Stimulated activated CD8-positive, alpha-beta memory T cell treated with anti-CD3 and anti-CD28 coated beads, Interleukin-12 subunit alpha, Interleukin-12 subunit beta, amount 100 ng/mL, for 24 hours (primary cell): Measurements from ENCODE around the gene FAM174B.

Experiments used
- DNase-seq: peaks from one replicate; pipeline ENCODE4 v3.0.0-alpha.2; 2020; ENCODE audit errors: extremely low read depth

Gene FAM174B

GRCh38 chr15:92664178-92664900 is 8.8 kb upstream of the FAM174B start:
- DNase-seq: no peak

DNA sequence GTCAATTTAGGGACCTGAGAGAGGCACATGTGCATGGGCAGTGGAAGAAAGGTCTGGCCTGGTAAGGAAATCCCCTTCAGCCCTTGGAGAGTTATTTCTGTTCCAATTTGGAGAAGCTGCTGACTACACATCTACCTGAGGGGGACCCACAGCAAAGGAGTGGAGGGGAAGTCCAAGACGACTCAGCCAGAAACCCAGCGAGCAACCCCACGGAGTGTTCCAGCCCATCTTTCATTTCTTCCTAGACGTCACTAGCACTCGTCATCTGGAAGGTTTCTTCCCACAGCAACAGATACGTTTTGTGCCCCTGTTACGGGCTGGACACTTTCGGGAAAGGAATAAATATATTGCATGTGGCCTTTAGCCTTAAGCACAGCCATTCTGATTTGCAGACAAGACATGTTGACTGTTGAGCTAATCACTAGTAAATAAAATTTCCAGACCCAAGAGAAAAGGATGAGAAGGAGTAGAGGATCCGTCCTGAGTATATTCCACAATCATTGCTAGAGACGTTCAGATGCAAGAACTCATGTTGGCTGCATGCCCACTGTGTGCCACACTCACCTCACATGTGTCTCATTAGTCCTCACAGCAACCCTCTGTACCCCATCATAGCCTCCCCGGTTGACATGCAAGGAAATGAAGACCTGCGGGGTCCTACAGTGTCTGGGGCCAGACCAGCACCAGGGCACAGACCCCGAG is 7.8 kb upstream of the FAM174B start:
- DNase-seq: no peak

- DNase-seq: no peak
These were observed 7.2 kb upstream of the FAM174B start for GRCh38 chr15:92662762-92663161.

DNA sequence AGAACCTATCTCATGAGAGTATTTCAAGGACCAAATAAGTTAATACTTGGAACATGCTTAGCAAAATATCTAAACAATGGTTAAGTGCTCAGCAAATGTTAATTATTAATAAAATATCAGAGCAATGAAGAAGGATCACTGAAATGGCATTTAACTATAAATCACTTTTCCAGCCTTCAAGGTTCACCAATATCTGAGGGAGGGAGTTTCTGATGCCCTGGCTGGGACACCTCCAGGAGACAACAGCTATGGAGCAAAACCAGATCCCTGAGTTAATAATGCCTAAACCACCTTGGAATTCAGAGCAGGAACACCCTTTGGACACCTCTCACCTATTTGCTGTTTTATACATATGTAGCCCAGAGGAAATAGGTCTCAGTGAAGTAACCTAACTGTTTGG is 6.4 kb upstream of the FAM174B start:
- no peak for DNase-seq

DNA sequence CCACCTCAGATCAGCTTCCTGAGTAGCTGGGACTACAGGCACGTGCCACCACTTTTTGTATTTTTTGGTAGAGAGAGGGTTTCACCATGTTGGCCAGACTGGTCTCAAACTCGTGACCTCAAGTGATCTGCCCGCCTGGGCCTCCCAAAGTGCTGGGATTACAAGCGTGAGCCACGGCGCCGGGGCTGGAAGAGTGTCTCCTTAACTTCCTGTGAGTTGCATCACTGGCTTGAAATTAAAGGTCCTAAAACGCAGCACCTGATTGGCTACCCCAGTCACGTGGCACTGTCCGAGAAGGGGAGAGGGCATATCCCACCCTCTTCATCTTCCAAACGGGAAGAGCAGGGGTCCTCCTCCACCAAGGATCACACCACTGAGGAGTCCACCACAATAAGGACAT is 5.5 kb upstream of the FAM174B start:
- DNase-seq: no peak

- DNase-seq: no peak
These were observed 1.9 kb upstream of the FAM174B start for GRCh38 chr15:92657486-92657885.

- no peak for DNase-seq
These were observed 514 bp upstream of the FAM174B start for GRCh38 chr15:92656089-92656488.

DNA sequence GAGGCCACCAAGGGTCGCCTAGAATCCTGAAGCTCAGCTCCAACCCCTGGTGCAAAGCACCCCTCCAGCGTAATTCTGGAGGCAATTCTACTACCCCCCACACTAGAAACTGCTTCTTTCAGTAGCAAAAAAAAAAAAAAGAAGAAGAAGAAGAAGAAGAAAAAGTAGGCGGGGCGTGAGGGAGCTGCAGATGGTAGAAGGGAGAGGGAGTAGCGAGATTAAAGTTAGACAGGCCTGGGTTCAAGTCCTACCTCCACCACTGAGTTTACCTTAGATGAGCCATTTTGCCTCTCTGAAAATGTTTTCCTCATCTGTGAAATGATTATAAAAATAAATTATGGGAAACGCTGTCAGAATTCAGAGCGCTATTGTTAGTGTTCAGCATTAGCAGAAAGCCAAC is 913 bp downstream of the FAM174B start:
- no peak for DNase-seq

DNA sequence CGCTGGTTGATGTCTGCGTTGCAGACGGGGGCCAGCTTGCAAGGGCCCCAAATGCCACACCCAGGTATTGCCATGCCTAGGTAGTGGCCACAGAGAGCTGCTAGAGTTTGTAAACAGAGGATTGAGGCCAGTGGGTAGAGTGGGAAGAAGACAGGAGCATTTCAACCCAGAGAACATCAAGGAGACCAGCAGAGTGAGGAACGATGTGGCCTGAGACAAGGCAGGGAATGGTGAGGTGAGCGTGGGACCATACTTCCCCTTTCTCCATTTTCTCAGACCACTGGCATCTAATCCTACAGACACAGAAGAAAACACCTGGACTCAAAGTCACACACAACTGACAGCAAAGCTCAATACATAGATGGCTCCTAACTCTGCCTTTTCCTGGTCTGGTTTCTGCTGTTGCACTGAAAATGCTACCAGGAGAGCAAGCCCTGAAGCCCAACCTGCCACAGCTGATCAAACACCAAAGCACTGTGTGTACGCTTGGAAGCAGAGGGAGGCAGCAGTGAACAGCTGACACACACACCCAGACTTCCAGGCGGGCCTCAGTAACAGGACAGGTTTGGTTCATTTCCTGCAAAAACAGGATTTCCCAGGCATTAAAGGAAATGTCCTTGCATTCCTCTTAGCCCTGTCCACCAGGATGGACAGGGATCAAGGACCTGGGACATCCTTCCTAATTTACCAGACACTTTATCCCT is 1.6 kb downstream of the FAM174B start:
- no peak for DNase-seq

DNA sequence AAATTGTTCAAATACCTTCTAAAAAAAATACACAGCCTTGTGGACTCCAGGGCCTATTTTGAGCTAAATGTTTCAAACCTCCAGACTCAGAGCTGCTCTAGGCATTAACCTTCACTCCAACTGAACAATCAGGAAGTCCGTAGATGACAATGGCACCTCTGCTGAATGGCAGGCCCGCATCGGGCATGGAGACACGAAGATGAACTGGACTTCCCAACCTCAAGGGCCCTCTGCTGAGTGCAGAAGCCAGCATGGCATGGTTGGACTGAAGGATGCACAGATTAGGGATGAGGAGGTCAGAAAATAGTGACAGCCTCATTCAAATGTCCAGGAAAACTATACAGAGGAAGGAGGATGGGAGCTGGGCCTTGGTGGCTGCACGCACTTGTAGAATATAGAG is 2.2 kb downstream of the FAM174B start:
- DNase-seq: no peak

- no peak for DNase-seq
These were observed 3.0 kb downstream of the FAM174B start for GRCh38 chr15:92652576-92652966.

- no peak for DNase-seq
These were observed 3.5 kb downstream of the FAM174B start for GRCh38 chr15:92651877-92652575.

GRCh38 chr15:92650966-92651365 is 4.6 kb downstream of the FAM174B start:
- no peak for DNase-seq

- DNase-seq: no peak
These were observed 5.3 kb downstream of the FAM174B start for GRCh38 chr15:92650256-92650655.

DNA sequence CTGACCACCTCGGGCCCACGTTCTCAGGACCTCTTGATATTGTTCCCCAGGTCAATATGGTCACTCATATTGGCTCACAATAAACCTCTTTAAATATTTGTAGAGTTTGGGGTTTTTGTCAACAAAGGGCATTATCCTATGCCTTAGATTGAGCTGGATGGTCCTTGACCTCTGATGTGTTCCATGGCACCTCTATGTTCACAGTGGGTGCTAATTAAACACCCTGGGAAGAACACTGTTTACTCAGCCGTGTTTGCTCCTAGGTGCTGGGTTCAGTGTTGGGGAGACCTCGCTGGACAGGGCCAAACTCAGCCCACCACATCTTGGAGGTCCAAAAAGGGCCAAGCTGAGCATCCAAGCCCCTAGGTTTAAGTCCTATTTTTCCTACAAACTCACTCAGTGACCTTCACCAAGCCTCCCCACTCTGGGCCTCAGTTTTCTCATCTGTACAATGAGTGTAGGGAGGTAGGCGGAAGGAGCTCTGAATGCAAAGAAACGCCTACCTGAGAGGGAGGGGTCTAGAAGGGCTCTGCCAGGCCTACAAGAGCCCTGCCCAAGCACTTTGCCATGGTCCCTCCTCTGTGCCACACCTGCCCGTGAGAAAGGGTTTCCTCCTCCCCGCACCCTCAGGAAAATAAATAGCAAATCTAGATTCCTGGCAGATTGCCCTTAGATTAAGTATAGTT is 7.2 kb downstream of the FAM174B start:
- no peak for DNase-seq

DNA sequence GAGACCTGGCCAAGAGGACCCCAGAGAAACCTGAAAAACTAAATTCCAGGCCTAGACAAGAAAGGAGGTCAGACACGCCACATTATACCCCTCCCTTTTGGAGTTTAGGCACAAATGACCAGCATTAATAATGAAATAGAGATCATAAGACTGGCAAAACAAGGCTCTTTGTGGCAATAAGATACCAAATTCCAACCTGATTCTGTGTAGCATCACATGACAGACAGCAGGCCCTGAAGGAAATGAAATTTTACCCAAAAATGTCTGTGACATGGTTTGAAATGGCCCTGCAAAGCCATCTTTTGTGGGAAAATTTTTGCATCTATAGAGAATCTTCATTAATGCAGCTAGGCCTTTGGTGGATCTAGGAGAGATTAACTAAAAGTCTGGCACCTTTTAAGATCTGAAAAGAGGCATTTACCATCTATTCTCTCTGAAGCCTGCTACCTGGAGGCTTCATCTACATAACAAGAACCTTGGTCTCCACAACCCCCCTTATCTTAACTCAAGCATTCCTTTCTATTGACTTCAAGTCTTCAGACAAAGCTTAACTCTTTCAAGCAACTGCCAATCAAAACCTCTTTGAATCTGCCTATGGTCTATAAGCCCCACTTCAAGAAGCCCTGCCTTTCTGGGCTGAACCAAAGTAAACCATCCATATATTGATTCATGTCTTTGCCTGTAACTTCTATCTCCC is 8.0 kb downstream of the FAM174B start:
- no peak for DNase-seq

- DNase-seq: no peak
These were observed 9.4 kb downstream of the FAM174B start for GRCh38 chr15:92646216-92646615.

DNA sequence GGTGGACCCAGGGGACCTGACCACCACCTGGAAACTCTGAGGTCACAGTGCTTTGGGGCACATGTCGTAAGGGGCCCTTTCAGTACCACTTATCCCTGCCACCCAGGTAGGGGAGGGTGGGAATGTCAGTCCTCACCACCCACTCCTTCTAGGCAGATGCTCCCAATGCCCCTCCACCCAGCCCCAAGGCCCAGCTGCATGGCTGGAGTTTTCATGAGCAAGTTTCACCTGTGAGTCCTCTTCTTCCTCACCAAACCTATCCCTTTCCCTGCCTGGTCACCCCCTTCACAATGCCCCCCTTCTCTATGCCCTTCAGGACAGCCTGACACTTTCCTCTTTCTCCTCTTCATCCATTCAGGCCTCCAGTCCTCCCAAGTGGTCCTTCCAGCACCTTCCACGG is 9.8 kb downstream of the FAM174B start:
- DNase-seq: no peak

DNA sequence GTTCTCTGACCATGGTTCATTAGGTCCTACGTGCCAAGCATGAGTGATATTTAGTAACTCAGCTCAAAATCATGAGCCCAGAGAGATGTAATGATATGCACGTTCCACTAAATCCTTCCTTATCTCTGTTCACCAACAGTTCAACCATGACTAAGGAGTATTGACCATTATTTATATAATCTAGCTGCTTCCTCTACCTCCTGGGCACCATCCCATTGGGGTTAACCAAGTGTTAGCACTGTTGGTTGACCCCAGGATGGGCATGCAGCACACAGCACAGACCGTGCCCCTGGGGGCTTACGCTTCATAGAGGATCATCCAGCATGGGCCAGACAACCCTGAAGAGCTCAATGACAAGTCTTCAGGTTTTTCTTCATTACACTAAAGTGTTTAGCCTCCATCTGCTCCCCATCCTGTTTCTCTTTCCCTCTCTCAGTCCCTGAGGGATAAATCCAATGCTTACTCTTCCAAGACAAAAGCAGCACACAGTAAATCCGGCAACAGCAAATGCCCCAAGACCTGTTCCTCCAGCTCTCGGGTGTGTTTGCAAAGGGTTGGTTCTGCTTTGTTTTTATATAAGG is 10.4 kb downstream of the FAM174B start:
- no peak for DNase-seq

DNA sequence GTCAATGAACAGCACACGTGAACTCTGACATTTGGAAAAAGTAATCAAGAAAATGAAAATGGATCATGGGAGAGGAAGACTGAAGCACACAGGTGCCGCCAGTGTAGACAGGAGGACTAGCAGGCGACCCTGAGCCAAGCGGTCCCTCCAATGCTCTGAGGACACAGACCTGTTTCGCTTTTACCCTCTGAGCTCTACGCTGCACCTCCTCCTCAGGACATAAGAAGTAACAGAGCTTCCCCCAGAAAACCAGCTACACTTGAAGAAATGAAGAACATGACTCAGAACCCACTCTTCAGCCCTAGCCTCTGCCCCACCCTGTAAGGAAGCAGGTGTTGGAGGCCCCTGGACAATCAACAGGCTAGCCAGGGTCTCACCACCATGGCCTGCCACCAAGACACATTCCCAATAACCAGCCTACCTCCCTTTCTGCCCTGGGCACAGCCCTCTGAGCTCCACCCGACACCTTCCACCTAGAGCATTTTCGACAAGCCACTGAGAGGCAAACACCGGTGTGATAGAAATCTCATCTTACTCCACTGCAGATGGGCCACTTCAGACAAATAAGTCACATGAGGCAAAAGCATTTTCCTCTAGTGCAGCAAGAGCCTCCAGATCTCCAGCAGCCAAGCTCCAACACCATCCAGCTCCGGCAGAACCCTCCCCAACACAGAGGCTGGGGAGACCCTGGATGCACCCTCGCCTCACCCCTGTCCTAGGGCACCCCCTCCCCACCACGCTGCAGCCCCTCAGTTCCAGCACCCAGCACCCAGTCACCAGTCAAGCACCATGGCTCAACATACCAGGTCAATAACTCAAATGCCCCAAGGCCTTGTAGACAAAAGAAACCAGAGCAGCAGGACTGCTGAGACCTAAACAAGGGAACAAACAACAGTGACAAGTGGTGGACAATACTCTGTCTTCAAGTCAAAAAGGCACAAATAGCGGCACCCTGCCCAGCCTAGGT is 11.4 kb downstream of the FAM174B start:
- no peak for DNase-seq
